GM12878 (cell line): ENCODE data around the gene LIMCH1. TPM values are rescaled to one million over a fixed set of nuclear protein-coding genes. Genes with fewer than 3 reads are reported as not detected.

Experiments used
- ATAC-seq: fragments of 200-7000 bp; cut with Tn5 transposase; 3 replicates; pipeline ENCODE4 v1.9.1; 2020; ENCODE audit warnings: mild to moderate bottlenecking, moderate library complexity
- BruUV-seq: library from RNA; stranded (reverse); fragments of 400-500 nt; replicated peaks from 2 replicates; lab custom pipeline; 2021; lab: Mats Ljungman, UMichigan
- CTCF ChIA-PET: fragments of 300-600 bp; sonication (Branson Sonifier 250); formaldehyde crosslinking; extraction: SDS; loops from one replicate; lab custom pipeline; 2021; ENCODE audit warnings: inconsistent platforms; lab: Yijun Ruan, JAX
- POLR2A ChIA-PET: fragments of 350-600 bp; formaldehyde crosslinking; extraction: SDS; loops from one replicate; lab custom pipeline; 2021; ENCODE audit warnings: inconsistent platforms; lab: Charles Lee
- RAD21 ChIA-PET: fragments of 300-600 bp; sonication (Branson Sonifier 250); formaldehyde crosslinking; loops from one replicate; lab custom pipeline; 2023; ENCODE audit warnings: antibody characterized with exemption; ENCODE audit not compliant: unreplicated experiment; lab: Charles Lee
- SMC1A ChIA-PET: fragments of 300-600 bp; sonication (Branson Sonifier 250); formaldehyde crosslinking; loops from one replicate; lab custom pipeline; 2023; ENCODE audit not compliant: unreplicated experiment, uncharacterized antibody; lab: Charles Lee
- DNase-seq: peaks from one replicate; pipeline ENCODE4 v3.0.0-alpha.2; 2011; ENCODE audit warnings: low read depth, low spot score
- FAIRE-seq: peaks from 3 replicates; lab custom pipeline; 2011; peaks lifted over from hg19 to GRCh38; lab: Jason Lieb, UNC
- H2AFZ ChIP-seq: 2 replicates; pipeline ENCODE4 v1.6.0; 2011; ENCODE audit warnings: low read depth, low read length, control low read depth; ENCODE audit not compliant: control insufficient read depth
- H3K27ac ChIP-seq: 2 replicates; pipeline ENCODE4 v1.5.1; 2011; ENCODE audit warnings: control low read depth; ENCODE audit not compliant: control insufficient read depth, insufficient read depth
- H3K27me3 ChIP-seq, 2 experiments: replicated peaks in 1 of 2; 2 replicates each; pipeline versions ENCODE4 v1.6.0 to v1.6.1; 2011; ENCODE audit warnings: low read length in 1 of 2; ENCODE audit not compliant: control insufficient read depth in 2 of 2, insufficient read depth in 2 of 2
- H3K36me3 ChIP-seq, 2 experiments: 2 replicates each; pipeline ENCODE4 v1.5.1; 2011; ENCODE audit warnings: low read length in 1 of 2; ENCODE audit not compliant: control insufficient read depth in 2 of 2, insufficient read depth in 2 of 2
- H3K4me1 ChIP-seq: 2 replicates; pipeline ENCODE4 v1.6.1; 2011; ENCODE audit warnings: mild to moderate bottlenecking, low read length, moderate library complexity, mixed read lengths; ENCODE audit not compliant: control insufficient read depth, insufficient read depth
- H3K4me2 ChIP-seq: 2 replicates; pipeline ENCODE4 v1.6.0; 2011; ENCODE audit warnings: control low read depth; ENCODE audit not compliant: control insufficient read depth, insufficient read depth
- H3K4me3 ChIP-seq: fragments of 200-600 bp; sonication (generic); 2 replicates; pipeline ENCODE4 v1.5.1; 2016
- H3K79me2 ChIP-seq: 2 replicates; pipeline ENCODE4 v1.6.0; 2011; ENCODE audit warnings: low read length; ENCODE audit not compliant: control insufficient read depth, insufficient read depth
- H3K9ac ChIP-seq: 2 replicates; pipeline ENCODE4 v1.8.0; 2011; ENCODE audit warnings: low read length, control low read depth, mixed read lengths; ENCODE audit not compliant: control insufficient read depth, insufficient read depth
- H3K9me3 ChIP-seq: replicated peaks from 3 replicates; pipeline ENCODE4 v1.5.1; 2011; ENCODE audit warnings: mild to moderate bottlenecking, low read length; ENCODE audit not compliant: control insufficient read depth, insufficient read depth
- H4K20me1 ChIP-seq: 2 replicates; pipeline ENCODE4 v1.6.0; 2011; ENCODE audit not compliant: control insufficient read depth, insufficient read depth
- CHD4 ChIP-seq: fragments of 200-600 bp; sonication (generic); IDR thresholded peaks from 2 replicates; pipeline ENCODE4 v1.6.1; 2016; ENCODE audit warnings: mild to moderate bottlenecking
- CUX1 ChIP-seq: IDR thresholded peaks from 2 replicates; pipeline ENCODE4 v1.6.1; 2012; ENCODE audit warnings: improper control_type of control experiment, low read depth, low read length; ENCODE audit not compliant: insufficient replicate concordance
- JUNB ChIP-seq: IDR thresholded peaks from 2 replicates; pipeline ENCODE4 v1.6.1; 2016; ENCODE audit warnings: antibody characterized with exemption, mild to moderate bottlenecking
- KLF5 ChIP-seq: fragments of 450-650 bp; IDR thresholded peaks from 2 replicates; pipeline ENCODE4 v1.6.1; 2014; ENCODE audit warnings: mild to moderate bottlenecking; ENCODE audit not compliant: partially characterized antibody
- MTA3 ChIP-seq: IDR thresholded peaks from 2 replicates; pipeline ENCODE4 v1.6.1; 2012; ENCODE audit warnings: low read length, inconsistent platforms, borderline replicate concordance
- NFYA ChIP-seq: IDR thresholded peaks from 2 replicates; pipeline ENCODE4 v1.6.1; 2011; ENCODE audit warnings: low read depth, mild to moderate bottlenecking, low read length, improper control_type of control experiment, borderline replicate concordance
- PAX5 ChIP-seq: IDR thresholded peaks from 2 replicates; pipeline ENCODE4 v1.6.1; 2011; ENCODE audit warnings: low read depth, low read length, borderline replicate concordance
- PML ChIP-seq: IDR thresholded peaks from 2 replicates; pipeline ENCODE4 v1.6.1; 2012; ENCODE audit warnings: low read length, inconsistent platforms
- POLR2A ChIP-seq: IDR thresholded peaks from 2 replicates; pipeline ENCODE4 v1.6.1; 2011; ENCODE audit warnings: low read depth, mild to moderate bottlenecking, low read length
- RB1 ChIP-seq: fragments of 450-650 bp; formaldehyde crosslinking; IDR thresholded peaks from 2 replicates; pipeline ENCODE4 v1.6.1; 2017; ENCODE audit warnings: mild to moderate bottlenecking, borderline replicate concordance
- RUNX3 ChIP-seq: IDR thresholded peaks from 2 replicates; pipeline ENCODE4 v1.6.1; 2012; ENCODE audit warnings: low read length, inconsistent platforms
- SIN3A ChIP-seq: IDR thresholded peaks from 2 replicates; pipeline ENCODE4 v1.6.1; 2012; ENCODE audit warnings: low read depth, low read length, improper control_type of control experiment
- SREBF2 ChIP-seq: IDR thresholded peaks from 2 replicates; pipeline ENCODE4 v1.6.1; 2012; ENCODE audit warnings: mild to moderate bottlenecking, low read length
- SUPT20H ChIP-seq: IDR thresholded peaks from 2 replicates; pipeline ENCODE4 v1.6.1; 2011; ENCODE audit warnings: low read depth, mild to moderate bottlenecking, low read length, moderate library complexity, borderline replicate concordance; ENCODE audit not compliant: control insufficient read depth
- ZSCAN29 ChIP-seq: fragments of 450-650 bp; IDR thresholded peaks from 2 replicates; pipeline ENCODE4 v1.6.1; 2017; ENCODE audit warnings: mild to moderate bottlenecking, moderate library complexity
- ZZZ3 ChIP-seq: IDR thresholded peaks from 2 replicates; pipeline ENCODE4 v1.6.1; 2011; ENCODE audit warnings: low read depth; ENCODE audit not compliant: control insufficient read depth, insufficient read length
- WGBS: methylation state at CpG from one replicate; pipeline ENCODE4 v1.1.6; 2016; ENCODE audit warnings: low lambda C conversion rate; ENCODE audit not compliant: insufficient replicate concordance, insufficient coverage; ENCODE audit errors: missing lambda C conversion rate; 5-methylcytosine and 5-hydroxymethylcytosine counted together
- in situ Hi-C: fragments of 300-500 bp; cut with MboI; formaldehyde crosslinking; loops from 9 replicates; pipeline ENCODE4 v1.14.3; 2018; ENCODE audit warnings: mixed read lengths
- intact Hi-C: fragments of 100-400 bp; cut with micrococcal nuclease; formaldehyde crosslinking; loops from one replicate; pipeline ENCODE4 v1.14.2; 2022; ENCODE audit not compliant: unreplicated experiment
- polyA plus RNA-seq, 11 experiments: library from polyadenylated mRNA; depleted of rRNA in 4 of 11; unstranded in 6 of 11; stranded (reverse) in 5 of 11; fragments of >200 nt; fragmentation: Nextera tagmentation in 4 of 11; fragmentation: Illumina TruSeq in 1 of 11; extraction: Ambion mirVana in 4 of 11; extraction: Trizol in 1 of 11; gene quantifications; 1 replicate in 1 of 11; 2 replicates in 10 of 11; pipeline versions ENCODE4 v1.2.1 to v1.2.3, GENCODE V29; 2011 to 2016; ENCODE audit warnings: inconsistent platforms in 2 of 11, missing spikeins in 2 of 11, low read depth in 1 of 11
- total RNA-seq, 4 experiments: library from RNA; depleted of rRNA in 3 of 4; stranded (reverse); fragments of >200 nt in 3 of 4; fragmentation: Illumina TruSeq in 1 of 4; extraction: Trizol in 1 of 4; gene quantifications; 2 replicates each; pipeline versions ENCODE4 v1.2.1 to v1.2.3, GENCODE V29; 2013 to 2021

The LIMCH1 gene
- total and polyA plus RNA-seq, 10 of the 15 experiments (the other 5 are each of a cell fraction or from before 2014, with no cell fraction given): 0.07 to 0.15 TPM; not detected in 8

GRCh38 chr4:41573502-41574001 is 35.6 kb downstream of the LIMCH1 start:
- in situ Hi-C loops: no loop called here
- FAIRE-seq (no peak), ATAC-seq (no peak), DNase-seq (no peak)
- intact Hi-C loops: no loop called here
- SMC1A ChIA-PET: no interaction called here
- Histone ChIP-seq H3K36me3 (no peaks in the 10 kb centered on the region), H3K4me3 (no peak overlapping the region), H3K9ac (no peak overlapping the region), H2AFZ (no peak overlapping the region), H3K27me3 (peaks cover 0 to 3% of the 10 kb centered on the region in 2 experiments; a peak in 2 of 4 replicates), H3K9me3 (no peaks in the 10 kb centered on the region), H4K20me1 (no peaks in the 10 kb centered on the region), H3K4me2 (no peak overlapping the region), H3K4me1 (no peaks in the 10 kb centered on the region), H3K27ac (no peak overlapping the region), H3K79me2 (no peaks in the 10 kb centered on the region)
- WGBS: 34% methylated on average over 4 of the region's 4 CpGs
- POLR2A ChIA-PET: no interaction called here
- BruUV-seq: no TSS peak
- RAD21 ChIA-PET: no interaction called here
- TF ChIP-seq PAX5: no peak
- TF ChIP-seq ZZZ3: no peak
- TF ChIP-seq PML: no peak
- TF ChIP-seq SIN3A: no peak
- TF ChIP-seq POLR2A: no peak
- no peak for TF ChIP-seq KLF5
- no peak for TF ChIP-seq SREBF2
- TF ChIP-seq ZSCAN29: no peak
- TF ChIP-seq RB1: no peak
- no peak for TF ChIP-seq JUNB
- no peak for TF ChIP-seq NFYA
- CTCF ChIA-PET: no interaction called here

- Histone ChIP-seq H3K4me3 (no peak overlapping the region), H3K9ac (no peak overlapping the region), H3K79me2 (no peaks in the 10 kb centered on the region), H2AFZ (no peak overlapping the region), H3K4me2 (no peak overlapping the region), H3K27ac (no peak overlapping the region), H3K27me3 (no peaks in the 10 kb centered on the region), H3K9me3 (no peaks in the 10 kb centered on the region), H4K20me1 (no peaks in the 10 kb centered on the region), H3K36me3 (no peaks in the 10 kb centered on the region), H3K4me1 (no peaks in the 10 kb centered on the region)
- ChIA-PET SMC1A (no interaction called here), POLR2A (no interaction called here), CTCF (no interaction called here), RAD21 (no interaction called here)
- intact Hi-C loops: no loop called here
- DNase-seq: no peak
- no peak for FAIRE-seq
- ATAC-seq: no peak
- BruUV-seq: no TSS peak
- in situ Hi-C loops: no loop called here
- WGBS: 33% methylated on average over 4 of the region's 4 CpGs
- TF ChIP-seq CHD4: no peak
- TF ChIP-seq MTA3: no peak
- TF ChIP-seq RUNX3: no peak
- TF ChIP-seq SUPT20H: no peak
- TF ChIP-seq CUX1: no peak
Measured at GRCh38 chr4:41575207-41575606, 37.2 kb downstream of the LIMCH1 start.
